ENCODE data around the gene PGP. TPM values are rescaled to one million over a fixed set of nuclear protein-coding genes. Genes with fewer than 3 reads are reported as not detected.

PGP gene
- total RNA-seq, 1 donor from 2014 or later: 30.6 TPM

- peaks cover 35% of the 10 kb centered on the region for H3K27me3 Mint-ChIP-seq
- H3K9me3 Mint-ChIP-seq (ENCODE audit: low read depth): no peaks in the 10 kb centered on the region
- no peaks in the 10 kb centered on the region for H3K36me3 Mint-ChIP-seq (ENCODE audit: insufficient read depth)
- no peak overlapping the region for H3K27ac Mint-ChIP-seq
- peaks cover 3% of the 10 kb centered on the region for H3K4me1 Mint-ChIP-seq (ENCODE audit: low read depth)
- no peak for DNase-seq (ENCODE audit: low spot score, unreplicated experiment)
- no peak overlapping the region for H3K4me3 Mint-ChIP-seq (ENCODE audit: low read depth)
- TF ChIP-seq CTCF (IDR thresholded peaks at IDR 0.05; ENCODE audit: unreplicated experiment): no peak
Measured at GRCh38 chr16:2199095-2199494, 15.5 kb downstream of the PGP start.

GRCh38 chr16:2198283-2198682, 16.4 kb downstream of the PGP start:
- peak overlapping the region; percentile 63 for H3K4me3 Mint-ChIP-seq (ENCODE audit: low read depth)
- H3K9me3 Mint-ChIP-seq (ENCODE audit: low read depth): no peaks in the 10 kb centered on the region
- H3K4me1 Mint-ChIP-seq (ENCODE audit: low read depth): peaks cover 3% of the 10 kb centered on the region
- H3K27me3 Mint-ChIP-seq: peaks cover 35% of the 10 kb centered on the region
- H3K36me3 Mint-ChIP-seq (ENCODE audit: insufficient read depth): no peaks in the 10 kb centered on the region
- no peak overlapping the region for H3K27ac Mint-ChIP-seq
- no peak for DNase-seq (ENCODE audit: low spot score, unreplicated experiment)
- no peak for TF ChIP-seq CTCF (IDR thresholded peaks at IDR 0.05; ENCODE audit: unreplicated experiment)

- no peak overlapping the region for H3K27ac Mint-ChIP-seq
- H3K4me3 Mint-ChIP-seq (ENCODE audit: low read depth): peak overlapping the region; percentile 63
- DNase-seq (ENCODE audit: low spot score, unreplicated experiment): no peak
- H3K36me3 Mint-ChIP-seq (ENCODE audit: insufficient read depth): no peaks in the 10 kb centered on the region
- H3K27me3 Mint-ChIP-seq: peaks cover 35% of the 10 kb centered on the region
- no peaks in the 10 kb centered on the region for H3K9me3 Mint-ChIP-seq (ENCODE audit: low read depth)
- peaks cover 3% of the 10 kb centered on the region for H3K4me1 Mint-ChIP-seq (ENCODE audit: low read depth)
- TF ChIP-seq CTCF (IDR thresholded peaks at IDR 0.05; ENCODE audit: unreplicated experiment): no peak
Measured at GRCh38 chr16:2197765-2198164, 16.9 kb downstream of the PGP start.

- TF ChIP-seq CTCF (IDR thresholded peaks at IDR 0.05; ENCODE audit: unreplicated experiment): no peak
- peaks cover 3% of the 10 kb centered on the region for H3K4me1 Mint-ChIP-seq (ENCODE audit: low read depth)
- peaks cover 35% of the 10 kb centered on the region for H3K27me3 Mint-ChIP-seq
- H3K4me3 Mint-ChIP-seq (ENCODE audit: low read depth): peak overlapping the region; percentile 55
- H3K27ac Mint-ChIP-seq: no peak overlapping the region
- H3K9me3 Mint-ChIP-seq (ENCODE audit: low read depth): no peaks in the 10 kb centered on the region
- DNase-seq (ENCODE audit: low spot score, unreplicated experiment): no peak
- no peaks in the 10 kb centered on the region for H3K36me3 Mint-ChIP-seq (ENCODE audit: insufficient read depth)
Measured at GRCh38 chr16:2196981-2197511, 17.6 kb downstream of the PGP start.

- H3K27me3 Mint-ChIP-seq: peaks cover 35% of the 10 kb centered on the region
- H3K4me1 Mint-ChIP-seq (ENCODE audit: low read depth): peaks cover 3% of the 10 kb centered on the region
- no peak for DNase-seq (ENCODE audit: low spot score, unreplicated experiment)
- peak within 1 kb of the TSS; percentile 63 for H3K4me3 Mint-ChIP-seq (ENCODE audit: low read depth)
- no peak for TF ChIP-seq CTCF (IDR thresholded peaks at IDR 0.05; ENCODE audit: unreplicated experiment)
- no peaks in the 10 kb centered on the region for H3K9me3 Mint-ChIP-seq (ENCODE audit: low read depth)
- no peaks in the 10 kb centered on the region for H3K36me3 Mint-ChIP-seq (ENCODE audit: insufficient read depth)
- no peak within 1 kb of the TSS for H3K27ac Mint-ChIP-seq
Measured at GRCh38 chr16:2196162-2196980, 18.3 kb downstream of the PGP start, which contains the start of gene CASKIN1. CASKIN1 (minus strand) TSS chr16:2196605; CDS start chr16:2196432, 173 bp downstream.

All from progenitor cell of endocrine pancreas (in vitro differentiated cells).